WI38 (cell line): ENCODE results near the gene OTOG.

Experiments
- H3K4me3 ChIP-seq: 2 replicates; pipeline ENCODE4 v1.5.1; 2011; ENCODE audit warnings: low read depth, mild to moderate bottlenecking, control low read depth, low read length
- CTCF ChIP-seq: IDR thresholded peaks from 2 replicates; pipeline ENCODE4 v1.5.1; 2012; ENCODE audit warnings: low read depth, mild to moderate bottlenecking, control low read depth, low read length

The OTOG gene

DNA sequence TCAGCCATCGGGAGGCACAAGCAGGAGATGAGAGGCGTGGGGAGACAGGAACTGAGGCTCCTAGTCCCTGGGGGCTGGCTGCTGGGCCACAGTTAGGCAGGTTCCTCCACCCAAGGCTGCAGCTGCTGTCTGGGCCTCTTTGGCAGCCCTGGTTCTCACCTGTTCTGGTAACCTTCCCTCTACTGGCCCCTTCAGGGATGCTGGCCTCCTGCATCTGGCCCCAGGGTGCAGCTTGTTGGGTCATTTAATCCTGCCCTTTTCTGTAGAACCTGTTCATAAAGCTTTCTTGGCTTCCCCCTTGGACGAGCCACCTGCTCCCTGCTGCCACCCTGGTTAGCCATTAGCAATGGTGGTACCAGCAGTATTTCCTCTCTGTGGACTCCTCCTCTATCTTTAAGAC is 8.3 kb upstream of the OTOG start:
- no peak for TF ChIP-seq CTCF
- no peak overlapping the region for H3K4me3 ChIP-seq

GRCh38 chr11:17540807-17541206 is 6.3 kb upstream of the OTOG start:
- no peak for TF ChIP-seq CTCF
- no peak overlapping the region for H3K4me3 ChIP-seq

- H3K4me3 ChIP-seq, result no peak overlapping the region
Observed at GRCh38 chr11:17541330-17541885, 5.7 kb upstream of the OTOG start.

GRCh38 chr11:17542249-17542648 is 4.8 kb upstream of the OTOG start:
- no peak for TF ChIP-seq CTCF
- H3K4me3 ChIP-seq, result no peak overlapping the region

More at GRCh38 chr11:17541330-17541885, 5.7 kb upstream of the OTOG start:
- TF ChIP-seq CTCF, result no peak

- no peak for TF ChIP-seq CTCF
- H3K4me3 ChIP-seq, result no peak overlapping the region
Observed at GRCh38 chr11:17543041-17543440, 4.0 kb upstream of the OTOG start.

DNA sequence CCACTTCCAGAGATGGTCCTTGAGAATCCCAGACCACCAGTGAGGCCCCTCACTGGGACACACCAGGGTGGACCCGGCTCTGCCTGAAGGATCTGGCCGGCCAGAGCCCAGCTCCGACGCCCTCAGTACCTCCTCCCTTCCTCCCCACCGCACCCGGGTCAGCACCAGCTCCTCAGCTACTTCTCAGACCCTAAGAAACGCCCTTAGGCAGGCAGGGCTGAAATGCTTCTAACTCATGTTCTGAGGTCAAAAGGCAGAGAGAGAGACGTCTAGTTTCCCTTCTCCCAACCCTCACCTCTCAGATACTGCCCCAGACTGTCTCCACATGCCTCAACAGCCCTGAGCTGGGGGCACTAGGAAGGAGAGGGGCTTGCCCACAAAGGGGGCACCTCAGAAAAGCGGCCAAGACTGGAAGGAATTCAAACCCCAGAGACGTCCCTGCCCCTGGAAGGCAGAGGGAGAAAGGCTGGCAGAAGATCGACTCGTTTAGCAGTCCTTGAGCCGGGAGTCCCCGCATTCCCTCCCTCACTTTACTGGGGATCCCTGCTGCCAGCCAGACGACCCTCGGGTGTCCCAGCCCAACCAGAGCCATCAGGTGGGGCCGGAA is 3.4 kb upstream of the OTOG start:
- TF ChIP-seq CTCF, result no peak
- H3K4me3 ChIP-seq, result no peak overlapping the region

DNA sequence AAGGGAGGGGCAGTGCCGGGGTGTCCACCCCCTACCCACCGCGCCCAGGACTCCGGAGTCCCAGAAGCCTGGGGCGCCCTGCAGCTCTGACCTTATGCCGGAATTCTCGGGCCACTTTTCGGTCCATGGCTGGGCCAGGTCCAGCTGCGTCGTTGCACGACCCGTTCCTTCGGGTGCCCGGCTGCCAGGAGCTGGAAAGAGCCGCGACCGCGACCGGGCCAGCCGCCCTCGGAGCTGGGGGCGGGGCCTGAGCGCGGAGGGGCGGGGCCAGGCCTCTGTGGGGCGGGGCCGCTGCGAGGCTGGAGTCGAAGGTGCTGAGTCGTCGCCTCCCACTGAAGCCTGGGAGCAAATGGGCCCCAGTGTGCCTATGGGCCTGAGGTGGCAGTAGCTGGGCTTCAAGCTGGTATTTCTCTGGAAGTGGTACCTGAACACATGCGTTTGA is 2.9 kb upstream of the OTOG start, which contains the start of gene USH1C:
Gene USH1C (minus strand): TSS at position 236 of the 442 bp plus-strand sequence. CDS start 109 bp downstream, at position 127.
- TF ChIP-seq CTCF, result no peak
- no peak within 1 kb of the TSS for H3K4me3 ChIP-seq
